ENCODE measurements around the gene G6PC3.

DNA sequence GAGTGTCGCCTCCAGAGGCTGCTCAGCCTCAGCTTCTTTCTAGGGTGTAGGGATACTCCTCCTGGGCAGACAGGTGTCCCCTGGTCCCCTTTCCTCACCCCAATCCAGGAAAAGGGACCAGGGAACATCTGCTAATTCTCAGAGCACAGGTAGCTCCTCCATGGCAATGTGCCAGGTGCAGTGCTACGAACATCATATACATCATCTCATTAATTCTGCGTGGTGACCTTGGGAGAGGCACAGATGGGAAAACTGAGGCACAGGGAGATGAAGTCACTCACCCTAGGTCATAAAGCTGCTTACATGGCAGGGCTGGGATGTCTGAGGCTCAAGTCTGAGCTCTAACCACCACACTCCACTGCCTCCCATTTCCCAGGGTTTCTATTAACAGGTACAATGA is 41.2 kb downstream of the G6PC3 start:
- TF ChIP-seq, protein P1, sequence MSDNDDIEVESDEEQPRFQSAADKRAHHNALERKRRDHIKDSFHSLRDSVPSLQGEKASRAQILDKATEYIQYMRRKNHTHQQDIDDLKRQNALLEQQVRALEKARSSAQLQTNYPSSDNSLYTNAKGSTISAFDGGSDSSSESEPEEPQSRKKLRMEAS (IDR thresholded peaks at IDR 0.05; ENCODE audit: low read depth, low read length) = no peak
- no peak for TF ChIP-seq POLR2A (IDR thresholded peaks at IDR 0.05; ENCODE audit: extremely low read depth, insufficient read length)
- TF ChIP-seq, protein P2, sequence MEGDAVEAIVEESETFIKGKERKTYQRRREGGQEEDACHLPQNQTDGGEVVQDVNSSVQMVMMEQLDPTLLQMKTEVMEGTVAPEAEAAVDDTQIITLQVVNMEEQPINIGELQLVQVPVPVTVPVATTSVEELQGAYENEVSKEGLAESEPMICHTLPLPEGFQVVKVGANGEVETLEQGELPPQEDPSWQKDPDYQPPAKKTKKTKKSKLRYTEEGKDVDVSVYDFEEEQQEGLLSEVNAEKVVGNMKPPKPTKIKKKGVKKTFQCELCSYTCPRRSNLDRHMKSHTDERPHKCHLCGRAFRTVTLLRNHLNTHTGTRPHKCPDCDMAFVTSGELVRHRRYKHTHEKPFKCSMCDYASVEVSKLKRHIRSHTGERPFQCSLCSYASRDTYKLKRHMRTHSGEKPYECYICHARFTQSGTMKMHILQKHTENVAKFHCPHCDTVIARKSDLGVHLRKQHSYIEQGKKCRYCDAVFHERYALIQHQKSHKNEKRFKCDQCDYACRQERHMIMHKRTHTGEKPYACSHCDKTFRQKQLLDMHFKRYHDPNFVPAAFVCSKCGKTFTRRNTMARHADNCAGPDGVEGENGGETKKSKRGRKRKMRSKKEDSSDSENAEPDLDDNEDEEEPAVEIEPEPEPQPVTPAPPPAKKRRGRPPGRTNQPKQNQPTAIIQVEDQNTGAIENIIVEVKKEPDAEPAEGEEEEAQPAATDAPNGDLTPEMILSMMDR (IDR thresholded peaks at IDR 0.05; ENCODE audit: low read depth, low read length) = no peak

Measured in NB4 (cell line).